ENCODE results near the gene DHRS12.

Gene DHRS12

DNA sequence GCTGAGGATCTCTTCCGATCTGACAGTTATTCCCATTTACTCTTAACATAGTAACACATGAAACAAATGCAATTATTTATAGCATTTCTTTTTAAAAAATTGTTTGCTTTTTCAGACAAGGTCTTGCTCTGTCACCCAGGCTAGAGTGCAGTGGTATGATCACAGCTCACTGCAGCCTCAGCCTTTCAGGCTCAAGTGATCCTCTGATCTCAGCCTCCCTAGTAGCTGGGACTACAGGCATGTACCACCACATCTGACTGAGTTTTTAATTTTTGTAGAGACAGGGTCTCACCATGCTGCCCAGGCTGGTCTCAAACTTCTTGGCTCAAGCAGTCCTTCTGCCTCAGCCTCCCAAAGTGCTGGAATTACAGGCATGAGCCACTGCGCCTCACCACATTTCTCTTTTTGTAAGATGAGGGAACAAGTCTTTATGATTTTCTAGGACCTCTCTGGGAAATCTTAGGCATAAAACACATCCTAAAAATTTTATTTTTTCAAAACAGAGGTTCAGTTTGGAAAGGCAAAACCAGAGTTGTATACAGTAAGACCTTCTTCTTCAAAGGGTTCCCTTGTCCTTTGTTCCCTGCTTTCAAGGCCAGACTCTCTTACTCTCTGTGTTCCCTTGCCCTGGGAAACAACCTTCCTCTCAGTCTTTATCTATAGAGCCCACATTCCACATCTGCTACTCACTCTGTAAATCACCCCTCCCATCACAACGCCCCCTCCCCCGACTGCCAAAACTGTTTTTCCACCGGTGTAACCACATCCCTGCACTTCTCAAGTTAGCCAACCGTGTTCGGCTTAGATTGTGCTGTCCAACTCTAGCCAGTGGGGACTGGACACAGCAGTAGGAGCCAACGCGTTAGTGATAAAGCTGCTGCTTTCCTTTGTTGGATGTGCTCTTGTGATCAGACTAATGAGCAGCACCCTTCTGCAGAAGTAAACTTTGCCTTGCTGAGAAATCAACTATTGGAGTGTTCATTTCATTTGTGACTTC is 56.2 kb downstream of the DHRS12 start:
- DNase-seq: no peak

DNA sequence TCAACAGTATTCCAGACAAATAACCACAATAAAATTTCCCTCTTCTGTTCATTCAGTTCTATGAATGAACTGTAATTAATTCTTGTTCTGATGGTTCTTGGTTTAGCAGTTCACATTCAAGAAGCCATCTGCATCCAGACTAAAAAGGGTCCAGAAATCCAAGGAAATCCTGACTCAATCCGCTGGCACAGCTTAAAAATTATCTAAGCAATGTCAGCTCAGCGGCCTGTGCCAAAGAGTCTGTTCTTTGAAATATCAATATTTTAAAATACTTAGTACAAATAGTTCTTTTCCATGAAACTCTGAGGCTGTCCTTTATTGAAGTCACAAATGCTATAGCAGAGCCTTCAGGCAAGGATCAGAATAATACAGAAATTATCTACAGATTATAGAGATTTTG is 57.2 kb downstream of the DHRS12 start:
- DNase-seq: no peak

DNA sequence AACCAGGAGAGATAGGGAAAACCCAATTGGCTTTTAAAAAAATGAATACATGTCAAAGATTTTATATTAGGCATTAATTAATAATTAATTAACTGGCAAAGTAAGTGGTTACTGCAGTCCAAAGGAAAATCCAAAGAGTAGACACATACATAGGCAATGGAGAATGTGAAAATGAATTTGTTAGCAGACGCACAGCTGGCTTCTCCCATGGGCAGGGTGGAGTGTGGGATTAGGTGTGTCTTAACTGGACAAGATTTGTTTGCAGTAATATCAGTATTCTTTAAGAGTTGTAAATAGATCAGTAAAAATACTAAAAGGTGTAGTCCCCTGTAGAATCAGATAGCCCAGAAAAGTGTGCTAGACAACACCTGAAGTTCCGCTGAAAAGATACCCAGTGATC is 58.7 kb downstream of the DHRS12 start:
- no peak for DNase-seq

DNA sequence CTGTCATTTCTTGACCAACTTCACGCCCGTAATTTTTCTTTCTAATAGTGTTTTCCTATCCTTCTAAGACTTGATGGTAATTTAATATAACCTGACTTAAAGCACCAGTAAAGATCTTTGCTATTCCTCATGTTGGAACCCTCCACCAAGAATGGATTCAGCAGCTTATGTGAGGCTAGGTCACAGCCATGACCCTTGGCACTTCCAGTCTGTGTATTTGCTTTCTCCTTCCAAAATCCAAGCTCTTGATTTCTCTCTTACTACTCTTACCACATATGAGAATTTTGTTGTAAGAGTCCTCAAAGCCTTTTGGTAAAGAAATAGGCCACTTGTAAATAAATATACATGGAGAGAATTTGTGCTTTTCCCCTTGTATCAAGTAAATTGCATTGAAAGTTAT is 61.4 kb downstream of the DHRS12 start:
- DNase-seq: no peak

DNA sequence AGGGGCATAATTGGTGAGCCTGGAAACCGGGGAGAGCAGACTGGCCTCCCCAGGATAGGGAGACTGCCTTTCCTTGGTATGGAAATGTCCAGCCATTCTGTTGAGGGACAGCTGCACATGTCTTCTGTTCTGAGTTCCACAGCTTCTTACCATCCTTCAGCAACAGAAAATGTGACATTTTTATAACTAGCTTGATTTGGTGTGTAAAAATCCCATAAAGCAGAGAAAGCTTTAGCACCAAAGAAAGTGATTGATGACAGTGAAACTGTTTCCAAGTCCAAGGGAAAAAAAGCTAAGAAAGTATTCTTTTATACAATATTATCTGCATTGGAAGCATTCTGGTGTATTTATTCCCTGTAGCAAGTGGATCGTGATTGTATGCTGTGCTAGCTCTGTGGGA is 61.9 kb downstream of the DHRS12 start:
- no peak for DNase-seq

DNA sequence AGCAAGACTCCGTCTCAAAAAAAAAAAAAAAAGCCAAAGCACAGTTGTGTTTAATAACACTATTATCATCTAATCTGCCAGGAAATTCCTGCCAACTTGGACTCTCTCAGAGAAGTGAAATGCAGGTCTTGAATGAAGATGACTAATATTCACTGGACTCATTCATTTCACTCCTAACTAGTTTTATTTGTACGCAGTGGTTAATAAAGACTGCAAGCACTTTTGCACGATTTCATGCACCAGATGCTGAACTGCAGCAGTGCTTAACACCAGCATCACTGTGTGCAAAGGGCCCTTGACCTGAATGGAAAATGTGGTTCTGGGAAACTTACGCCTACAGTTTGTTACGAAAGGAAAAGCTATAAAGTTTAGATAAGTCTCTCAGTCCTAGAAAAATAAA is 63.3 kb downstream of the DHRS12 start:
- DNase-seq: no peak

DNA sequence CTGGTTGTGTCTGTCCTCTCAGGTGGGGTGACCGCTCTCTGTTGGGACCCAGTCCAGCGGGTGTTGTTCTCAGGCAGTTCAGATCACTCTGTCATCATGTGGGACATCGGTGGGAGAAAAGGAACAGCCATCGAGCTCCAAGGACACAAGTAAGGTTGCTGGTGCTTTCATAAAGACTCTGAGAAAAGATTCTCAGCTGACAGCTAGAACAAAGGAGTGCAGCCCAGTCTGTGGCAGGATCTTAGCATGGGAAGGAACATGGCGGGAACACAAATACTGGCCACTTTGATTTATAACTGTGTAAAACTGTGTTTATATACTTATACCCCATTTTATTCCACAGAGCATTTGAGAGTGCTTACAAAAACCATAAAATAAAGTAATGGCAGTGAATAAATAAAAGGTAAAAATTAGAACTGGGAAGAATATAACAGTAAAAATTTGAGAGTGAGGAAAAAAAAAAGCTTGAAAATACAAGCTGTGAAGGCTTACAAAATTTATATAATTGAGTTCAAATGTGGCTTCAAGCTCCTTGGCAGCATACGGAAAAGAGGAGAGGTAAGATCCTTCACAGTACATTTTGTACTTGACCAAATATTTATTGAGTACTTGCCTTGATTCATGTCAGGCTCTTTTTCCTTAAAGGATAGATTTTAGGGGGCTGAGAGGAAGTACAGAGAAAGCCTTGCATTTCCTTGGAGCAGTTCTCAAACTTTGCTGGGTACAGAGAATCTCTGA is 64.8 kb downstream of the DHRS12 start:
- DNase-seq: no peak

DNA sequence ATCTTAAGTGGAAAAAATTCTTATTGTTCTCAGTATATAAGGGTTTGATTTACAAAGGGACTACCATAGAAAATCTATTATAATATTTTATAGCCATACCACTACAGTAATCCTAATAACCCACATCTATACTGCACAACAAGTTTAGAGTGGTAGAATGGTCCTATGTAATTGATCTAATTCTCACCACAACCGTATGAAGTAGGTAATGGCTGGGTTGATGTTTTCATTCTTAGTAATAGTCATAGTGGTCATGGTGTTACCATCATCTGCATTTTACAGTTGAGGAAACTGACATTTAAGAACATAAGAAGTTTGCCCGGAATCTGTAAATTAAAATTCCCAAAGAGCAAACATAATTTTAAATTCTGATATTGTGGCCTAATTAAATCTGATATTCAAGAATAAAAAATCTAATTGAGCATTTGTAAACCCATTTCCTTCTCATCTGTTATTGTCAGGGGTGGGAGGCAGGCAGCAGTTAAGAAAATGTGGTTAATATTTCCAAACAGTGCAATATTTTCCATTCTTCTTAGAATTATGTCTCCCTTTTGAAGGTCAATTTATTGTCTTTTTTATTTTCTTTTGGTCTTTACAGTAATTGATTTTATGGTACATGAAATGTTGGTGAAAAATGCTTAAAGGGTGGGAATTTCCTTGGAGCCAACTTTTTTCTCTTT is 65.6 kb downstream of the DHRS12 start:
- no peak for DNase-seq

DNA sequence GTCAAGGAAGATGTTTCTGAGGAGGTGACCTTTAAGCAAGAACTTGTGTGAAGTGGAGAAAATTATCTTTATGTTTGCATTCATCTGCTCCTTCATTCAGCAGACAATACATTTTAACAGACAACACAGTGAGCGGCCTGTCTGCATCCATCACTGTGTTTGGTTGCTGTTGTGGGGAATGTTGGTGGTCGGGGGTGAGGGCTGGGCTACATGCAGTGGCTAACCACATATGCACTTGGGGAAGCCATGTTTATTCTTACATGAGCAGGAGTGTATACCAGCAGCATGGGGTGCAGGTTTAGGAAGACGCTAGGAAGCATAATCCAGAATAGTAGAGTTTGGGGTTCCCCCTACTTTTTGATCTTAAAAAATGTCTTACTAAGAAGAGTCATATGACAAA is 66.4 kb downstream of the DHRS12 start:
- no peak for DNase-seq

DNA sequence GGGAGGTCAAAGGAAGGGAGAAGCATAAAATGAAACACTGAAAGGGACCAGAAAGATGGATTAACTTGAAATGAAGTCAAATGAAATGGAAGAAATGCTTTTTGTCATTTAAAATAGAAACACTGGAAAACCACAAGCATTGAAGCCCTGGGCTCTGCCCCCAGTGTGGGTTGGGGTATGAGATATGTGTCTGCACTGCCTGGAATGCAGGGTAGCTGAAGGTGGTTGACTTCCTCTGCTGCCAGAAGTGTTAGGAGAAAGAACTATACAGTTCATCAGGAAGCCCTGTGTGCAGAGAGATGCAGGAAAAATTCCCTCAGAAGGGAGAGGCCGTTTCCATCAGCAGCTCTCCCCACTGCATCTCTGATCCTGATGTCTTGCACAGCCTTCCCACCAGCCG is 69.2 kb downstream of the DHRS12 start:
- DNase-seq: no peak

DNA sequence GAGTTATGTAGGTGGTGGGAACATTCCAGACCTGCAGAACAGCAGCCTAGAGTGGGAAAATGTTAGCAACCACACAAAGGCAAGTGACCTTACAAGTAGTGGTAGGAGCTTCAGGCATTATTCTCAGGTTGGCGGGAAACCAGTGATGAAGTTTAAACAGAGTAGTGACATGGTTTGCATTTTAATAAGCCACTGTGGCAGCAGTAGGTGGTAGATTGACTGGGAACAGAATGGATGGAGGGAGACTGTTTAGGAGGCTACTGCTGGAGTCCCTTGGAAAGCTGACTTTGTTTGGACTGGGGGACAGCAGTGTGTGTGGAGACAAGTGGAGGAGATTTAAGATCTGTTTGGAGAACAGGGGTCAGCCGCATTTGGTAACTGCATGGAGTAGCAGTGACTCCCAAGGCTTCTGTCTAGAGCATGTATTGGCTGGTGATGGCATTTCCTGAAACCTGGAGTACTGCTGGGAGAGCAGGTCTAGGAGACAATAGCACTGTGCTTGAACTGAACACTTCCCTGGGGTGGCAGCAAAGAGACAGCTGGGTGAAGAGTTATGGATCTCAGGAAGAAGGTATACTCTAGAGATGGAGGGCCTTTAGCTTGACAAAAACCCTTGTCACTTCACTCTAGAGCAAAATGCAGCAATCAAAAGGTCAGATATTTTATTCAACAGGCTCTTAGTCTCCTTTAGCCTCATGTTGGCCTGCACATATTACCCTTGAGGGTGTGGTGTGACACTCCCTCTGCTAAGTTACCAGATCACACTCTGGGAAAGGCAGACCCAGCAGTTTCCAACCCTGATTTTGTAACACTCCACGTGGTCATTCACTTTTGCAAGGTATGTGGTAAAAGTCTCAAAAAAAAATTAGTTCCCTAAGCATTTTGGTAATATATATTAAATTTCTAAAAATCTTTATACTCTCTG is 70.3 kb downstream of the DHRS12 start:
- DNase-seq: no peak

DNA sequence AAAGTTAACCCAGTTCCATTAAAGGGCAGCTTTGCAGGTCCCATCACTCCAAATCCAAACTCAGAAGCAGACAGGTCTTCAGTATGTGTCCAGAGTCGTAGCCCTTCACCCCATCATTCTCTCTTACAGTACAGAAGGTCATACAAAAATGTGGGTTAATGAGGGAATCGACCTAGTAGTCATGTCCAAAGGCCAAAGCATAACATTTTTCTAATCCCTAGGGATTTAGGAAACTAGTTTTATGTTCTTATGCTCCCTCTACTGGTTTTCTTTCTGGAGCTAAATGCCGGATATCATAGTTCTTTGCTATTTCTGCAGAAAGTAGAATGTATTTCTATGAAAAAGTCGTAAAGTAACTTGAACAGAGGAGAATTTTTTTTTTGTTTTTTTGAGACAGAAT is 72.2 kb downstream of the DHRS12 start:
- DNase-seq: no peak

DNA sequence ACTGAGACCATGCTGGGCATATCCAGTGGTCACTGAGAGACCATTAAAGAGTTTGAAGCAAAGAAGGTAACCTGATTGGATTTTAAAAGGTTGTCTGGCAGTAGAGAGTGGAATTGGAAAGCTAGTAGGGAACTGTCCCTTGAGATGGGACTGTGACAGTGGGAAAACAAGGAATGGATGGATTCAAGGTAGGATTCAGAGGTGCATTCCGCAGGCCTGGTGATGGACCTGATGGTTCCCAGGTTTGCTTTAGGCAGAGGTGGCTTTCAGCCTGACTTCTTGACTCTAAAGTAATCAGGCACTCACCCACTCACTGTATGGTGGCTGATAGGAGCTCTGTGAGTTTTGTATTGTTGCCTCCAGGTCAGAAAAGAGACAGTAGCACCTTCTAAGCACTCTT is 73.0 kb downstream of the DHRS12 start:
- DNase-seq: no peak

DNA sequence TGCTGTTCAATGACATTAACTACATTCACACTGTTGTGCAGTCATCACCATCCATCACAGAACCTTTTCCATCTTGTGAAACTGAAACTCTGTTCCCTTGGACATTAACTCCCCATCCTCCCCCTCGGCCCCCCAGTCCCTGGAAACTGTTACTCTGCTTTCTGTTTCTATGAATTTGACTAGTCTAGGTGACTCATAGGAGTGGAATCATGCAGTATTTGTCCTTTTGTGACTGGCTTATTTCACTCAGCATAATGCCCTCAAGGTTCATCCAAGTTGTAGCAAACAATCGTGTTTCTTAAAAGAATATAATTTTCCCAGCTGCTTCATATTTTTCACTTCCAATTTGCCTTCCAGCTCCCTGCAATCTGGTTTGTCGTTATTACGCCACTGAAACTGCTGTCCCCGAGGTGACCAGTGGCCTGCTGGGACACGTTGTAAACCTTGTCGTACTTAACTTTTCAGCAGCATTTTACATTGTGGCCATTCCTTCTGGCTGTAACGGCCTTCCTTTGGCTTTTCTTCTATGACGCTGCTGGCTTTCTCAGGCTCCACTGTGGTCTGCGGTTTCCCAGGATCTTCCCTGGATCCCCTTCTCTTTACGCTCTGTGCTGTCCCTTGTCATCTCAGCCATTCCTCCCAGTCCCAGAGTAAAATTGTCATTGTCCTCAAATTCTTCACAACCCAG is 74.0 kb downstream of the DHRS12 start:
- DNase-seq: no peak

DNA sequence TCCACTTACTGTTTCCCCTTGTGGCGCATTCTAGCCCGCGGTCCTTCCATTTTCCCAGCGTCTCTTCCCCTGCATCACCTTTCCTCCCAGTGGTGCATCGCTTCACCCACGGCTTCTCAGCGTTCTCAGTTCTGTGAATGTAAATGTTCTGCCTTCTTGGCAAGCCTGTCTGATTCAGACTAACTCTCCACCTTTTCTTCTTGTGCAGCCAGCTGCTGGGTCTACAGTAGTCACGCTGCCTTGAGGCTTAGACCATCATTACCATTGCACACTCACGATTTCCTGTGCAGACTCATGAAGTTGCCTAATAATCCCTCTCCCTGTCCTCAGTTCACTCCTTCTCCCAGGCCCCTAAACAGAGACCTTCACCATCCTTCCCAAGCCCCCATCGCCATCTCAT is 75.0 kb downstream of the DHRS12 start:
- DNase-seq: no peak

DNA sequence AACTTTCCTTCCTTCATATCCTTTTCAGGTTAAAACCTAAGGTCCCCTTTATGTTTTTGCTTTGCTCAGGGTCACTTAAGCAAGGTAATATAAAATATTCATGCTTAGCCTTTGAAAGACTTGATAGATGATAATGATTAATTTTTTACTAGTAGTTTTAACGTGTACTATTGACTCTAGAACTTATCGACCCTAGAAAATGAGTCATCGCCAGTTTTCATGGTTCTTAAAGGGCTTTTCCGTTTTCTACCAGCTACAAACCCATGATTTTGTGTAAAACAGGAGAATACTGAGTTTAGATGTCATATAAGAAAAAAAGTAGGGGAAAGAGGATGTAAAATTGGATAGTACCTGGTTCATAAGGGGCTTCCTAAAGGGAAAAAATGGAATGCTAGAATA is 75.7 kb downstream of the DHRS12 start:
- DNase-seq: no peak

DNA sequence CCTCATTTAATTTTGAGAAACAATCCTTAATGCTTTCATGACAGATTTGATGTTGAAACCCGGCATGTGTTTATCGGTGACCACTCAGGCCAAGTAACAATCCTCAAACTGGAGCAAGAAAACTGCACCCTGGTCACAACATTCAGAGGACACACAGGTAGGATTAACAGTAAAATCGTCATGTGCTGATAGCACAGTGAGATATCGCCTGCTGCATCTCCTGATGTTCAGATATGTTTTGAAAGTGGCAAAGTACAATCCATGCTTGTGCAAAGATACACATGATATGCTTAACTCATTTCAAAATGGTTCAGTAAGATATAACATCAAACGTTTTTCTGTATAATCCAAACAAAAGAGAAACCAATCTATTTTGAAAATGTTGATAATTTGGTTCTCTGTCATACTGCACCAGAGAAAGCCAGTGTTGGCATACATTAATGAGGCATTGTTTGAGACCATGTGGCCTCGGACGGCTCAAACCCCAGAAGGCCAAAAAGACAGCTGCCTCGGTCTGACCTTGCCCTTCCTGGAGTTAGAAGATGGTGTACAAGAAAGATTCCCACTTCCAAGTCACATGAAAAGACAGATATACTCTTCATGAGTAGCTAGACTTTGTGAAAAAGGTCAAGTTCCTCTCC is 76.2 kb downstream of the DHRS12 start:
- no peak for DNase-seq

DNA sequence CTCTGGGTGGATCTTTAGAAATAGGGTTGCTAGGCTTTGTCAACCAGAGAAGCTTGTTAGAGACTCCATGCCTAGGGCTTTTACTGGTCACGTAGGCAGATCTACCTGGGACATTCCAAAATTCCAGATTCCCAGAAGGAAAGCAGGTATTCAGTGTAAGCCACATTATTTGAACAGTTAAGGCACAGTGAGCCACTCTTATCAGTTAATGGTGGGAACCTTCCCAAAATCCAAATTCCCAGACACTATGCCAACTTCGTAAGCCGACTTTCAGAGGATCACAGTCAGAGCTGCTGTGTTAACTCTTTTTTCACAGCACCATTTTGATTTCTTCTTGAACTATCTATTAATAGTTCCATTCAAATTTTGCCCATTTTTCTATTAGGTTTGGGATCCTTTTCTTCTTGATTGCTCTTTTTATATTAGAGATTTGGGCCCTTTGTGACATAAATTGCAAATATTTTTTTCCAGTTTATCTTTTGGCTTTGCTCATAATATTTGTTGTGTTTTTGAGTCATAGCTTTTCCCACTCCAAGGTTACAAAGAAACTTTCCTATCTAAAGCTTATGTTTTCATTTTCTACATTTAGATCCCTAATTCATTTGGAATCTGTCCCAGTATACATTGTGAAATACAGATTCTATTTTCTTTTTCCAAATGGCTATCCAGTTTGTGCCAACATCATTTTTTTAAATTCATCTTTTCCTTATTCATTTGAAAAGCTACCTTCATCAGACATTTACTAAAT is 77.3 kb downstream of the DHRS12 start:
- no peak for DNase-seq

DNA sequence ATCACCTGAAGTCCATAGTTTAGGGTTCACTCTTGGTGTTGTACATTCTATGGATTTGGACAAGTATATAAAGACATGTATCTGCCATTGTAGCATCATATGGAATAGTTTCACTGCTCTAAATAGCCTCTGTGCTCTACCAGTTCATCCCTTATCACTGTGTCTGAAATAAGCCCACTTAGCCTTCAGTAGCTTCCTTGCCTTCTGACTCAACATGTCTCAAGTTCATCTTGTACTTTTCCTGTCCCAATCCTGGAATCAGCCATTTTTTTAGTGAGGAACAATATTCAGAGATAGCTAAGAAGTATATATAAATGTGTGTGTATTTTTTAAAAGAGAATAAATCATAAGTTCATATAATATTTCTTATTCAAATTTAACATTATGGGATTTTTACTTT is 79.2 kb downstream of the DHRS12 start:
- no peak for DNase-seq

DNA sequence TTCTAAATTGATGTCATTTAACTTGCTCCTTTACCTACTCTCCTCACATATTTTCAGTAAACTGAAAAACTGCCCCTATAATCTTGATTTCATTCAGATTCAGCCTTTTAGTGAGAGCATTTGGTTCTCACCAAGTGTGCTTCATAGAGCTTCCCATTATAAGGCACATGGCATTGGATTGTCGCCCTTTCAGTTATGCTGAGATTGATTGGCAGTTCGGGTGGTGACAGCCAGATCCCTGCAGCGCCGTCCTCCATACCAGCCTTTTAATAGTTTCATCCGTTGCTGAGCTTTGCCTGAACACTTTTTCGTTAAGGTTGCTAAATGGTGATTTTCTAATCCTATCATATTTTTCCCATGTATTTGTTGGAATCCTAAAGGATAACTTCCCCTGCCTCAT is 80.4 kb downstream of the DHRS12 start:
- DNase-seq: no peak

DNA sequence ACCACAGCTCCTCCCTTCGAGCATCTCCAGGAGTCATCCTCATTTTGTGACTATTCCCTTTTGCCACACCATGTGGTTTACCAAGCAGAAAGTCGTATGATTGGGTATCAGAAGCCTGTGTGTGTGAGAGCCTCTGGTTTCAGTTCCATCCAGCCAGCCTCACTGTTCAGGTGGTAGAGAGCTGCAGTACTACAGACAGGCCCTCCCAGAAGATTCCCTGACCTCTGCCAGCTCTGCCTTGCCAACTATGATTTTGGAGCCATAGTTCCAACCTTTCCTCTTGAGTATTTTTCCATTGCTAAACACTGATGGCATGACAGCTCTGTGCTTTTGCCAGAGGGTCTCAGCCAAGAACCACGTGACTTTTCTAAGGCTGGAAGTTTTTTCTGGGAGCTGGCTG is 82.5 kb downstream of the DHRS12 start:
- DNase-seq: no peak
